HG03342 (cell line): ENCODE data around the gene OLFM3.

Experiments
- ATAC-seq: cut with Tn5 transposase; IDR thresholded peaks from one replicate; pipeline ENCODE4 v1.9.1; 2021; ENCODE audit warnings: mild to moderate bottlenecking, moderate library complexity; ENCODE audit not compliant: unreplicated experiment

The OLFM3 gene

GRCh38 chr1:101854271-101854670, 142.5 kb downstream of the OLFM3 start:
- no peak for ATAC-seq

GRCh38 chr1:101852936-101853335, 143.8 kb downstream of the OLFM3 start:
- no peak for ATAC-seq

- no peak for ATAC-seq
Observed at GRCh38 chr1:101849356-101849755, 147.4 kb downstream of the OLFM3 start.

GRCh38 chr1:101847626-101848025, 149.1 kb downstream of the OLFM3 start:
- no peak for ATAC-seq

GRCh38 chr1:101846820-101847219, 149.9 kb downstream of the OLFM3 start:
- ATAC-seq = no peak

GRCh38 chr1:101843160-101843559, 153.6 kb downstream of the OLFM3 start:
- no peak for ATAC-seq

- ATAC-seq = no peak
Observed at GRCh38 chr1:101841824-101842223, 154.9 kb downstream of the OLFM3 start.

GRCh38 chr1:101835988-101836387, 160.7 kb downstream of the OLFM3 start:
- no peak for ATAC-seq

GRCh38 chr1:101833312-101833711, 163.4 kb downstream of the OLFM3 start:
- ATAC-seq = no peak

- no peak for ATAC-seq
Observed at GRCh38 chr1:101826416-101826815, 170.3 kb downstream of the OLFM3 start.

GRCh38 chr1:101820071-101820470, 176.7 kb downstream of the OLFM3 start:
- ATAC-seq = no peak

- no peak for ATAC-seq
Observed at GRCh38 chr1:101816262-101816661, 180.5 kb downstream of the OLFM3 start.

GRCh38 chr1:101798417-101798816, 198.3 kb downstream of the OLFM3 start:
- no peak for ATAC-seq

- no peak for ATAC-seq
Observed at GRCh38 chr1:101797722-101798121, 199.0 kb downstream of the OLFM3 start.

- no peak for ATAC-seq
Observed at GRCh38 chr1:101781201-101781831, 215.4 kb downstream of the OLFM3 start.

GRCh38 chr1:101769520-101769919, 227.2 kb downstream of the OLFM3 start:
- ATAC-seq = peak; percentile 85

- ATAC-seq = no peak
Observed at GRCh38 chr1:101757985-101758384, 238.7 kb downstream of the OLFM3 start.

GRCh38 chr1:101756411-101756810, 240.3 kb downstream of the OLFM3 start:
- ATAC-seq = no peak
